Measurements from ENCODE around the gene MGLL.

The MGLL gene

GRCh38 chr3:127646501-127647046 lies 175.7 kb downstream of the MGLL start:
- no peak for DNase-seq

DNA sequence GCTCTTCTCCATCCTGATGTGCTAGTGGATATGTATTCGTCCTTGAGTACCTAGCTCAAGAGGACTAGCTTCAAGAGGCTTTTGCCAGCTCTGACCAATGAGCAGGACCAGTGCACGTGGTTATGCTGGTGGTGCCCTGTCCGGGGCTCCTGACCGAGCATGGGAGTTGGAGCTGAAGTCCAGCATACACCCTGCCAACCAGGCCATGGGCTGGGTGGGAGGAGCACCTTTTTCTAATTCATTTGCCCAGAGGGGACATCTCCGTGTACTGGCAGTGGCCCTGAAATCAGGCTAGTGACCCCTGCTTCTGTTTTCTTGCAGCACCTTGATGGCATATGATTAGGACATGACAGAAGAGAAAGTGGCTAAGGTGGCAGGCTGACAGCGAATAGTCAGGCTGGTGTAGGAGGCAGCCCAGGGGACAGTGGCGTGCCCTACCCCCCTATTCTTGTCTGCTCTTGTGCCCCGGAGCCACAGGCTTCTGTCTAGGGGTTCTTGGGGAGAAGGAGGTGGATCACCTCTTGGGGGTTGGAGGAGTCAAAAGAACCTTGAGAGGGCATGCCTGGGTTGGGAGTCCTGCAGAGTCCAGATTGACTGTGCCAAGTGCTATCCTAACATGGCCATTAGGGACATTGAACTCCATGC lies 176.8 kb downstream of the MGLL start:
- DNase-seq: no peak

DNA sequence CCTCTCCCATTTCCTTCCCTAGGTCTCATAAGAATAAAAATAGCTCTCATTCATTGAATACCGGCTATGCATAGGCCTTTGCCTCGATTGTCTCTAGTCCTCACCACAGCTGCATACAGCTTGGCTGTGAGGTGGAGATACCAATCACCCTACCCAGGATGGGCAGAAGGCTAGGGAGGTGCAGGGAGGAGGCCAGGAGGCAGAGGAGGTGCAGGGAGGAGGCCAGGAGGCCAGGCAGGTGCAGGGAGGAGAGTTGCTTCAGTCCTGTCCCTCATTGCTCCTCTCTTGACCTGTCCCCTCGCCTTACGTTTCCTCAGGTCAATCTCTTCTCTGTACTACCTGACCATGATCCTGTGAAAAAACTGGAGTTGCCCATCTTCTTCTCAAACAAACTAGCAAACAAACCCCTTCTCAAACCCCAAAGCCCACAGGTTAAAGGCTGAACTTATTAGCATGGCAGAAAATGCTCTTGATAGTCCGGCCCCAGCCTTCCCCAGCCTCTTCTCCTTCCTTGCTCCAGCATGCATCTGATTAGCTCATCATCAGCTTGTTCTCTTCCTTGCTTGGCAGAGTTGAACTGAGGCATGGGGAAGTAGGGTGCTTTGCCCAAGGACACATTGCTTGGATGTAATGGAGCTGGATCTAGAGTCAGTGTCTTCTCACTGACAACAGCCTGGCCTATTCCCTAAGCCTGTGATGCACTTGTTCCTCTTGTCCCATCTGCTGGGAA lies 177.5 kb downstream of the MGLL start:
- DNase-seq: no peak

DNA sequence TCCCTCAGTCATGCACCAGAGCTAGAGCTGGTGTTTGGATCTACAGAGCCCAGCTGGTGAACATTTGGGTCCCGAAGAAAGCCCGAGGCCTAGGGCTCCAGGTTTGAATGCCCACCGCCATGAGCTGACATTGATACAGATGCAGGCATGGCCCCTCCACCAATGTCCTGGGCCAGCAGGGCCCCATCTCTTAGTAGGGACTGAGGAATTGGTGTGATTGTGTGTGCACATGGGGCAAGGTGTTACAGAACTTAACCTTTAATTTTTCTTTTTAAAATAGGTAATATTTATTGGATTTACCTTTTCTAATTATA lies 182.3 kb downstream of the MGLL start:
- no peak for DNase-seq

- DNase-seq: no peak
Observed at GRCh38 chr3:127639173-127640041, 182.9 kb downstream of the MGLL start.
